ENCODE measurements around the gene CHRM4.
"Not testable (repeated sequence)": the region's sequence is repeated elsewhere in the genome, so short reads cannot be mapped to it uniquely, and the experiment has no call there.

Gene CHRM4

GRCh38 chr11:46374815-46375214, 16.8 kb downstream of the CHRM4 start:
- no peaks in the 10 kb centered on the region for H3K79me2 ChIP-seq (ENCODE audit: control insufficient read depth, insufficient read depth, low read length, unreplicated experiment)
- H3K27ac ChIP-seq (ENCODE audit: low read depth, low read length): no peak overlapping the region
- H3K27me3 ChIP-seq (ENCODE audit: insufficient read depth, low read length): no peaks in the 10 kb centered on the region
- no peak overlapping the region for H3K4me3 ChIP-seq (ENCODE audit: low read depth, low read length)
- H2AFZ ChIP-seq (ENCODE audit: low read length, unreplicated experiment): no peak overlapping the region
- H3K4me1 ChIP-seq (ENCODE audit: control insufficient read depth, insufficient read depth, low read length, unreplicated experiment): no peaks in the 10 kb centered on the region
- H3K36me3 ChIP-seq (ENCODE audit: insufficient read depth, low read length): no peaks in the 10 kb centered on the region

- H3K4me1 ChIP-seq (ENCODE audit: control insufficient read depth, insufficient read depth, low read length, unreplicated experiment): no peaks in the 10 kb centered on the region
- no peaks in the 10 kb centered on the region for H3K36me3 ChIP-seq (ENCODE audit: insufficient read depth, low read length)
- H3K4me3 ChIP-seq (ENCODE audit: low read depth, low read length): no peak overlapping the region
- H3K27me3 ChIP-seq (ENCODE audit: insufficient read depth, low read length): no peaks in the 10 kb centered on the region
- H3K27ac ChIP-seq (ENCODE audit: low read depth, low read length): no peak overlapping the region
- H3K79me2 ChIP-seq (ENCODE audit: control insufficient read depth, insufficient read depth, low read length, unreplicated experiment): no peaks in the 10 kb centered on the region
- no peak overlapping the region for H2AFZ ChIP-seq (ENCODE audit: low read length, unreplicated experiment)
Observed at GRCh38 chr11:46373787-46374740, 17.5 kb downstream of the CHRM4 start.

DNA sequence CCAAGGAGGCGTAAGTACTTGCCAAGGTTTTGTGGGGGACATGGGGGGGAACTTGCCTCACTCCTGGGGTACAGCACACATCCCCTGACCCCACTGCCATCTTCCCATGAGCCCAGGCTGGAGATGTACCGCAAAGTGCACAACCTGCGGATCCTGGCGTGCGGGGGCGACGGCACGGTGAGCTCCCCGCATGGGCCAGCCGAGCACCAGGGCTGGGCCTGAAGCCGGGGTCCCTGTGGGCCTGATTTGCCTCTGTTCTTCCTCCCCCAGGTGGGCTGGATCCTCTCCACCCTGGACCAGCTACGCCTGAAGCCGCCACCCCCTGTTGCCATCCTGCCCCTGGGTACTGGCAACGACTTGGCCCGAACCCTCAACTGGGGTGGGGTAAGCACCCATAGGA, 19.1 kb downstream of the CHRM4 start:
- not testable (repeated sequence) for H3K79me2 ChIP-seq (ENCODE audit: control insufficient read depth, insufficient read depth, low read length, unreplicated experiment); H3K4me3 ChIP-seq (ENCODE audit: low read depth, low read length); H3K27ac ChIP-seq (ENCODE audit: low read depth, low read length); H3K4me1 ChIP-seq (ENCODE audit: control insufficient read depth, insufficient read depth, low read length, unreplicated experiment); H2AFZ ChIP-seq (ENCODE audit: low read length, unreplicated experiment); H3K27me3 ChIP-seq (ENCODE audit: insufficient read depth, low read length); H3K36me3 ChIP-seq (ENCODE audit: insufficient read depth, low read length)

- no peaks in the 10 kb centered on the region for H3K4me1 ChIP-seq (ENCODE audit: control insufficient read depth, insufficient read depth, low read length, unreplicated experiment)
- no peak overlapping the region for H2AFZ ChIP-seq (ENCODE audit: low read length, unreplicated experiment)
- H3K27ac ChIP-seq (ENCODE audit: low read depth, low read length): no peak overlapping the region
- no peaks in the 10 kb centered on the region for H3K36me3 ChIP-seq (ENCODE audit: insufficient read depth, low read length)
- no peaks in the 10 kb centered on the region for H3K79me2 ChIP-seq (ENCODE audit: control insufficient read depth, insufficient read depth, low read length, unreplicated experiment)
- no peak overlapping the region for H3K4me3 ChIP-seq (ENCODE audit: low read depth, low read length)
- no peaks in the 10 kb centered on the region for H3K27me3 ChIP-seq (ENCODE audit: insufficient read depth, low read length)
Observed at GRCh38 chr11:46372086-46372485, 19.5 kb downstream of the CHRM4 start.

- not testable (repeated sequence) for H3K27ac ChIP-seq (ENCODE audit: low read depth, low read length); H3K36me3 ChIP-seq (ENCODE audit: insufficient read depth, low read length); H2AFZ ChIP-seq (ENCODE audit: low read length, unreplicated experiment); H3K79me2 ChIP-seq (ENCODE audit: control insufficient read depth, insufficient read depth, low read length, unreplicated experiment); H3K27me3 ChIP-seq (ENCODE audit: insufficient read depth, low read length); H3K4me3 ChIP-seq (ENCODE audit: low read depth, low read length); H3K4me1 ChIP-seq (ENCODE audit: control insufficient read depth, insufficient read depth, low read length, unreplicated experiment)
Observed at GRCh38 chr11:46371262-46371661, 20.3 kb downstream of the CHRM4 start.

GRCh38 chr11:46370253-46370652, 21.3 kb downstream of the CHRM4 start:
- Histone ChIP-seq H3K4me1 (ENCODE audit: control insufficient read depth, insufficient read depth, low read length, unreplicated experiment) (no peaks in the 10 kb centered on the region), H3K36me3 (ENCODE audit: insufficient read depth, low read length) (no peaks in the 10 kb centered on the region), H3K27ac (ENCODE audit: low read depth, low read length) (no peak overlapping the region)

GRCh38 chr11:46369458-46370152, 22.0 kb downstream of the CHRM4 start:
- Histone ChIP-seq H3K79me2 (ENCODE audit: control insufficient read depth, insufficient read depth, low read length, unreplicated experiment) (no peaks in the 10 kb centered on the region), H2AFZ (ENCODE audit: low read length, unreplicated experiment) (no peak overlapping the region)

More at GRCh38 chr11:46370253-46370652, 21.3 kb downstream of the CHRM4 start:
- Histone ChIP-seq H2AFZ (ENCODE audit: low read length, unreplicated experiment) (no peak overlapping the region), H3K27me3 (ENCODE audit: insufficient read depth, low read length) (no peaks in the 10 kb centered on the region), H3K4me3 (ENCODE audit: low read depth, low read length) (no peak overlapping the region), H3K79me2 (ENCODE audit: control insufficient read depth, insufficient read depth, low read length, unreplicated experiment) (no peaks in the 10 kb centered on the region)

DNA sequence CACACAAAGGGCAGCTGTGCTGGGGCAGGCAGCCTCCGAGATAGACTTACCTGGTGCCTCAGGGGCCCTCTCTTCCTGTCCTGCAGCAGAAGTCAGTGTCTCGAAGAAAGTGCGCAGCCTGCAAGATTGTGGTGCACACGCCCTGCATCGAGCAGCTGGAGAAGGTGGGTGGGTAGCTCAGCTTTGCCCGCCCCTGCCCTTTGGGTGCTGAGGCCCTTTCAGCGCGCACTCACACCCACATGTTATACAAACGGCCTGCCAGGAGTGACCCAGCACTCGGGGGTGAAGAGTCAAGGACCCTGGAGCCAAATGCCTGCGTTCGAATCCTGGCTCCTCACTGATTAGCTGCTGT, 23.7 kb downstream of the CHRM4 start:
- Histone ChIP-seq H2AFZ (ENCODE audit: low read length, unreplicated experiment) (no peak overlapping the region), H3K27me3 (ENCODE audit: insufficient read depth, low read length) (no peaks in the 10 kb centered on the region), H3K27ac (ENCODE audit: low read depth, low read length) (no peak overlapping the region), H3K79me2 (ENCODE audit: control insufficient read depth, insufficient read depth, low read length, unreplicated experiment) (no peaks in the 10 kb centered on the region), H3K36me3 (ENCODE audit: insufficient read depth, low read length) (no peaks in the 10 kb centered on the region), H3K4me3 (ENCODE audit: low read depth, low read length) (no peak overlapping the region), H3K4me1 (ENCODE audit: control insufficient read depth, insufficient read depth, low read length, unreplicated experiment) (peaks cover 9% of the 10 kb centered on the region)

More at GRCh38 chr11:46369458-46370152, 22.0 kb downstream of the CHRM4 start:
- Histone ChIP-seq H3K27me3 (ENCODE audit: insufficient read depth, low read length) (no peaks in the 10 kb centered on the region), H3K4me1 (ENCODE audit: control insufficient read depth, insufficient read depth, low read length, unreplicated experiment) (no peaks in the 10 kb centered on the region), H3K4me3 (ENCODE audit: low read depth, low read length) (no peak overlapping the region), H3K36me3 (ENCODE audit: insufficient read depth, low read length) (no peaks in the 10 kb centered on the region), H3K27ac (ENCODE audit: low read depth, low read length) (no peak overlapping the region)

- Histone ChIP-seq H2AFZ (ENCODE audit: low read length, unreplicated experiment) (no peak overlapping the region), H3K4me1 (ENCODE audit: control insufficient read depth, insufficient read depth, low read length, unreplicated experiment) (peaks cover 14% of the 10 kb centered on the region), H3K4me3 (ENCODE audit: low read depth, low read length) (no peak overlapping the region), H3K79me2 (ENCODE audit: control insufficient read depth, insufficient read depth, low read length, unreplicated experiment) (peaks cover under 1% of the 10 kb centered on the region), H3K27ac (ENCODE audit: low read depth, low read length) (no peak overlapping the region), H3K36me3 (ENCODE audit: insufficient read depth, low read length) (no peaks in the 10 kb centered on the region), H3K27me3 (ENCODE audit: insufficient read depth, low read length) (no peaks in the 10 kb centered on the region)
Observed at GRCh38 chr11:46367244-46367915, 24.2 kb downstream of the CHRM4 start.

- H3K36me3 ChIP-seq (ENCODE audit: insufficient read depth, low read length): no peaks in the 10 kb centered on the region
- H3K27ac ChIP-seq (ENCODE audit: low read depth, low read length): no peak overlapping the region
- H3K79me2 ChIP-seq (ENCODE audit: control insufficient read depth, insufficient read depth, low read length, unreplicated experiment): peaks cover 3% of the 10 kb centered on the region
- no peak overlapping the region for H2AFZ ChIP-seq (ENCODE audit: low read length, unreplicated experiment)
- no peak overlapping the region for H3K4me3 ChIP-seq (ENCODE audit: low read depth, low read length)
- no peaks in the 10 kb centered on the region for H3K27me3 ChIP-seq (ENCODE audit: insufficient read depth, low read length)
- H3K4me1 ChIP-seq (ENCODE audit: control insufficient read depth, insufficient read depth, low read length, unreplicated experiment): peaks cover 21% of the 10 kb centered on the region
Observed at GRCh38 chr11:46366661-46367161, 24.9 kb downstream of the CHRM4 start.
